ACC112 (cell line): ENCODE measurements around the gene CALHM5.
A peak's percentile ranks its signal among the peaks of the same experiment; 100 is the strongest.

ENCODE experiments used
- H2AFZ ChIP-seq: fragments of 200-600 bp; sonication (generic); one replicate; pipeline ENCODE4 v1.6.0; 2017; ENCODE audit warnings: antibody characterized with exemption, low read length; ENCODE audit not compliant: unreplicated experiment
- H3K27ac ChIP-seq: fragments of 200-600 bp; sonication (generic); 2 replicates; pipeline ENCODE4 v1.5.1; 2014; ENCODE audit warnings: low read depth, mild to moderate bottlenecking, antibody characterized with exemption, low read length, moderate library complexity
- H3K27me3 ChIP-seq: fragments of 200-600 bp; sonication (generic); 2 replicates; pipeline ENCODE4 v1.6.1; 2014; ENCODE audit warnings: mild to moderate bottlenecking, antibody characterized with exemption, low read length, moderate library complexity, mixed read lengths; ENCODE audit not compliant: insufficient read depth
- H3K36me3 ChIP-seq: fragments of 200-600 bp; sonication (generic); 2 replicates; pipeline ENCODE4 v1.6.1; 2016; ENCODE audit warnings: mild to moderate bottlenecking, antibody characterized with exemption, low read length, moderate library complexity, mixed read lengths; ENCODE audit not compliant: insufficient read depth
- H3K4me1 ChIP-seq: fragments of 200-600 bp; sonication (generic); one replicate; pipeline ENCODE4 v1.6.1; 2016; ENCODE audit warnings: low read length, mixed read lengths; ENCODE audit not compliant: insufficient read depth, unreplicated experiment, control insufficient read depth
- H3K4me3 ChIP-seq: fragments of 200-600 bp; sonication (generic); 2 replicates; pipeline ENCODE4 v1.5.1; 2014; ENCODE audit warnings: mild to moderate bottlenecking, low read depth, low read length
- H3K79me2 ChIP-seq: fragments of 200-600 bp; sonication (generic); one replicate; pipeline ENCODE4 v1.6.0; 2016; ENCODE audit warnings: low read length; ENCODE audit not compliant: control insufficient read depth, unreplicated experiment, insufficient read depth

Gene CALHM5

DNA sequence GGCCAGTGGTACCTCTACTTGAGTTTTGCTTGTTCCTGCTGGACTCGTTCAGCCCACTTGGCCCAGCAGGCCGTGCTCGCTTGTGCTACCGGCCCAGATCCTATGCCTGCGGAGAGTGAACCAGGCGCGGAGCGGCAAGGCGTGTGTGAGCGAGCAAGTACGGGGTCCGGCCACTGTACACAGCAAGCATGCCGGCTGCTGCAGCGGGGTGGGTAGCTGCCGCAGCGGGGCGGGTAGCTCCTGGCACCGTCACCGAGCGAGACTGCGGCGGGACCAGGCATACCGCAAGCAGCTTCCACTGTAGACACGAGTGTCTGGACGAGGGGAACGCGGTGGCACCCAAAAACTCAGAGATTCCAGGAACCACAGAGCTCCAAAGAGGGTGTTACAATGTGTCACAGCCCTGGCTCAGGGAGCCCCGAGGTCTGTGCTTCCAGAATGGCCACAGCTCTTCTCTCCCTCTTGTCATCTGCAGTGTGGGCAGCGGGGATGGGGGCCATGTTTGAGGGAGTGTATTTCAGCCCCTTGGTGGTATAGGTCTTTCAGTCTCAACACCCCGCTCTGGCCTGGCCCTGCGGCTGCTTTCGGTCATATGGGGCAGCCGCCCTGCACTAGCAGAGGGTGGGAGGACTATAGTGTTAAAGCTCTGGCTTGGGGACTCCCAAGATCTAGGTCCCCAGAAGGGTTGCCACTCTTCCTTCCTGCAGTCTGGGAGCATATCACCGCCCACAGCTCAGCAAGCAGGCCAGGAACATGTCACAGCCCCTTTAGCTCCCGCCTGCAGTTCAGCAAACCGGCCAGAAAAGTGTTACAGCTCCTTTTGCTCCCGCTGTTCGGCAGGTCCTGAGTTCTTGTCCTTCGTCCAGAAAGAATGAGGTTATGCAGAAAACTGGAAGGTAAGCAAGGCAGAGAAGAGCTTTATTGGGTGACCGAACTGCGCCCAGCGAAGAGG lies 53.8 kb downstream of the CALHM5 start:
- Histone ChIP-seq H3K27ac (no peak overlapping the region), H2AFZ (peak overlapping the region; percentile 15), H3K36me3 (no peaks in the 10 kb centered on the region), H3K4me1 (peaks cover 20% of the 10 kb centered on the region), H3K4me3 (peak overlapping the region; percentile 52), H3K27me3 (no peaks in the 10 kb centered on the region), H3K79me2 (peaks cover 3% of the 10 kb centered on the region)

DNA sequence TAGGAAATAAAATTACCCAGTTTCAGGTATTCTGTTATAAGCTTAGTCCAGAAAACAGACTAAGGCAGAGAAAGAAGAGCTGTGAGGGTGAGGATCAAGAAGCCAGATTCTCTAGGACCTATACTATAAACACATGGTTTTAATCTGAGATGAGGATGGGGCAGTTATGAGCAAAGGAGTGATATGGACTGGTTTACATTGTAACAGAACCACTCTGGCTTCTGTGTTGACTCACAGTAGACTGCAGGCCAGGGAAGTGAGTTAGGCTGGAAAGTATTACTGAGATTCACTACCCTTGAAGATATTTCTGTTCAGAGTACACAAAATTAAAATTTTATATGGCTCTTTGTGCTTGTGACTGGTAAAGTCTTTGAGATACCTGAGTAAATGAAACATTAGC lies 56.7 kb downstream of the CALHM5 start:
- no peak overlapping the region for H3K27ac ChIP-seq

DNA sequence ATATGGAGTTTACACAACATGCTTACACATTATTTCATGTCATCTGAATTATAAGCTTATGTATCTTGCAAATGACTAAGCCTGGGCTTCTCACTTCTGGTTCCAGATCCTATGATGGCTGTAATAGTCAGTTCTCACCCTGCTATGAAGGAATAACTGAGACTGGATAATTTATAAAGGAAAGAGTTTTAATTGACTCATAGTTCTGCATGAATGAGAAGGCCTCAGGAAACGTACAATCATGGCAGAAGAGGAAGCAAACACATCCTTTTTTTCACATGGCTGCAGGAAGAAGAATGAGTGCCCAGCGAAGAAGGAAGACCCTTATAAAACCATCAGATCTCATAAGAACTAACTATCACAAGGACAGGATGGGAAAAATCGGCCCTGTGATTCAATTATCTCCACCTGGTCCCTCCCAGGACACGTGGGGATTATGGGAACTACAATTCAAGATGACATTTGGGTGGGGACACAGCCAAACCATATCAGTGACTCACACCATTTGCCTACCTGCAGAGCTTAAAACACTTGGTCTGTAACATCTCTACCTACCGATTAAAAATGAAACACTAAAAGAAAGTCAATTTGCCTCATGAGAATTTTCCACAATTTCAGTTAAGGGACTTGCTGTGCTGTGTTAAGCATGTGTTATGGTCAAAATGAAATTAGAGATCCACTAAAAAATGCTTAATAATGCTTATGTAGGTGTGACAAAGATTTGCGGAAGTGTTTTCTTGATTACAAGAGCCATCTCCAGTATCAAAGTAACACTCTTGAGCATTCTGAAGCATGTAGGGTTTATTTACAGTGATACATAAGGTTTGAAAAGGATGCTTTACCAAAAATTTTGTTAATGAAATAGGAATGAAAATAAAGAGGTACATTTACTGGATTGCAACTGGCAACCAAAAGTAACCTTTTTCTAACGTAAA lies 57.6 kb downstream of the CALHM5 start:
- Histone ChIP-seq H3K4me3 (peak overlapping the region; percentile 88; the same call in 1 of the 2 replicates), H3K4me1 (peaks cover 24% of the 10 kb centered on the region), H3K79me2 (peaks cover 38% of the 10 kb centered on the region), H3K27ac (no peak overlapping the region), H3K27me3 (no peaks in the 10 kb centered on the region), H2AFZ (no peak overlapping the region), H3K36me3 (peaks cover 3% of the 10 kb centered on the region; the same call in 1 of the 2 replicates)

More for the DNA sequence above, 56.7 kb downstream of the CALHM5 start:
- peaks cover 20% of the 10 kb centered on the region for H3K4me1 ChIP-seq
- no peaks in the 10 kb centered on the region for H3K27me3 ChIP-seq
- H2AFZ ChIP-seq = no peak overlapping the region
- H3K36me3 ChIP-seq = no peaks in the 10 kb centered on the region
- H3K4me3 ChIP-seq = no peak overlapping the region
- peaks cover 28% of the 10 kb centered on the region for H3K79me2 ChIP-seq

DNA sequence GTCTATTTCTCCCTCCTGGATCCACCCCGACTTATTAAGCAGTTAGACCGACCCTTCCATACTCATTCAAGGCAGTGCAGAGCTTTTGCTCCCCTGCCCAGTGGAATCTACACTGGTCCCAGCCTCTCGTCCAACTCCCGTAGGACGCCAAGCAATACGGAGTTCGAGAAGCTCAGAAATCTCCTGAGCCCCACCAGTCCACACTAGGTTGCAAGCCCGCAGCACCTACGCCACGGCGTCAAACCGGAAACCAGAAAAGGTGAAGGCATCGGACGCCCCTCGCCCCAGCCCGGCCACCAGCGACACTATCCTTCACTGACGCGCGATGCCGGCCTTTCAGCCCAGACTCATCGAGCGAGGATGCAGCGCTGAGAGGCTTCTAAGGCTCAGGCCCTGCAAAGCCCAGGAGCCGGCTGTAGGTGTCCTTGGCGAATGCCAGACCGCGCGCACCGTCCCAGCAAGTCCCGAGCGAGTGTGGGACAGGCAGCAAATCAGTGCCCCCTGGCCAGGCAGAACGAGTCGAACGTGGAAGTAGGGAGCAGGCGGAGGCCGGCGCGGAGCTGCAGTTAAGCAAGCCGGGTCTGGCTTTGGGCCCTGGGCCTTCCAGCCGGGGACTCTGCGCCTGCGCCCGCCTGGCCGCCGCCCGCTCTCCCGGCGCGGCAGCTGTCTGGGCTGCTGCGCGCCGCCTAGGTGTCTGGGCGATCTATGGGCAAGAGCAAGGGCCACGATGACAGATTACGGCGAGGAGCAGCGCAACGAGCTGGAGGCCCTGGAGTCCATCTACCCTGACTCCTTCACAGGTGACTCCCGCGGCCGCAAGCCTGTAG lies 59.6 kb downstream of the CALHM5 start, which contains the start of gene RWDD1:
Gene RWDD1, plus strand, starts transcription at position 649 of the 827 bp plus-strand sequence. Its CDS starts 79 bp downstream, at position 728.
- Histone ChIP-seq H3K4me1 (peaks cover 21% of the 10 kb centered on the region), H3K4me3 (peak within 1 kb of the TSS; percentile 88), H3K36me3 (peaks cover 13% of the 10 kb centered on the region), H2AFZ (peak within 1 kb of the TSS; percentile 92), H3K27ac (peak within 1 kb of the TSS; percentile 75), H3K27me3 (no peaks in the 10 kb centered on the region), H3K79me2 (peaks cover 53% of the 10 kb centered on the region)

DNA sequence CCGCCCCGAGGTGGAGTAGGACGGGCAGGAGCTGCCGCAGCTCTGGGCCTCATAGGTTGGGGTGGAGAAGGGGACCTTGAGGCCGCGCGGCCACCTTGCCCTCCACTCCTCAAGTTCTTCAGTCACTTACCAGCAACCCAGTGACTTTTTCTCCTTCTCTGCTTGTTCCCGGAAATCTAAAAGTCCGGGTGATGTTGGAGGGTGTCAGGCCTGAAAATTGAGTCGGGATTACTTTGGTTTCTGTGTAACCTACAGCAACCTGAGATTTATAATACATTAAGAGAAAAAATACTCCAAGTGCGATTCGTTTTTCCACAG lies 60.2 kb downstream of the CALHM5 start:
- Histone ChIP-seq H2AFZ (peak overlapping the region; percentile 92), H3K4me1 (peaks cover 21% of the 10 kb centered on the region), H3K79me2 (peaks cover 59% of the 10 kb centered on the region), H3K36me3 (peaks cover 15% of the 10 kb centered on the region), H3K27ac (peak overlapping the region; percentile 75), H3K4me3 (peak overlapping the region; percentile 88), H3K27me3 (no peaks in the 10 kb centered on the region)

DNA sequence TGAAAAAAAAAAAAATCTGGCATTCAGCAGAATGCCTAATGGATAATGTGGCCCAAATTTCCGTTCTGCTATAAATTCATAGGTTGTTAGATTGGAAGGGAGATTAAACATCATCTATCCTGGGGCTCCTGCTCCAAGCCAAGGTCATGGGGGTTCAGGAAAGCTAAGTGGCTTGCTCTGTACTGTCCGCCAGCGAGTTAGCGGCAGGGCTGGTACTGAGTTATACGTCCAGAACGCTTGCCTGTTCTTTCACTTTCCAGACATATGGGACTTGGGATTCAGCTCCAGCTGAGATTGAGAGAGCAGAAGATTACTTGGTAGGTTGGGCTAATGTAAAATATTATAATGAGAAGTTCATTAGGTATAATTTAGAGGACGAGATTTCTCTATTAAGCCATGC lies 60.7 kb downstream of the CALHM5 start:
- Histone ChIP-seq H3K36me3 (peaks cover 15% of the 10 kb centered on the region), H3K79me2 (peaks cover 64% of the 10 kb centered on the region), H3K27ac (peak overlapping the region; percentile 75), H3K4me3 (peak overlapping the region; percentile 88), H3K4me1 (peaks cover 21% of the 10 kb centered on the region), H3K27me3 (no peaks in the 10 kb centered on the region), H2AFZ (peak overlapping the region; percentile 92)
